ENCODE results near the gene RNF26.

Gene RNF26

GRCh38 chr11:119336744-119337469 is 2.6 kb downstream of the RNF26 start:
- DNase-seq: no peak

GRCh38 chr11:119337581-119338317 is 3.4 kb downstream of the RNF26 start:
- no peak for DNase-seq

GRCh38 chr11:119338318-119338890 is 4.1 kb downstream of the RNF26 start:
- peak; percentile 72 to 75 for DNase-seq

- DNase-seq: no peak
Observed at GRCh38 chr11:119338965-119339588, 4.8 kb downstream of the RNF26 start.

GRCh38 chr11:119339589-119340334 is 5.4 kb downstream of the RNF26 start:
- peak; percentile 49 to 61 for DNase-seq

- DNase-seq: no peak
Observed at GRCh38 chr11:119340335-119341221, 6.3 kb downstream of the RNF26 start, which contains the start of gene C1QTNF5. Gene C1QTNF5 (minus strand): TSS chr11:119340883. CDS start chr11:119340397, 486 bp downstream.

- DNase-seq: no peak
Observed at GRCh38 chr11:119341222-119342022, 7.1 kb downstream of the RNF26 start.

GRCh38 chr11:119342023-119342300 is 7.6 kb downstream of the RNF26 start:
- no peak for DNase-seq

- no peak for DNase-seq
Observed at GRCh38 chr11:119342362-119343130, 8.2 kb downstream of the RNF26 start.

GRCh38 chr11:119343726-119344125 is 9.4 kb downstream of the RNF26 start:
- no peak for DNase-seq

GRCh38 chr11:119344291-119345010 is 10.1 kb downstream of the RNF26 start:
- no peak for DNase-seq

- no peak for DNase-seq
Observed at GRCh38 chr11:119345685-119346084, 11.4 kb downstream of the RNF26 start.

- DNase-seq: no peak
Observed at GRCh38 chr11:119346605-119347004, 12.3 kb downstream of the RNF26 start, which contains the start of gene MFRP. Gene MFRP (minus strand): TSS chr11:119346705. CDS start chr11:119346513, 192 bp downstream.

- no peak for DNase-seq
Observed at GRCh38 chr11:119347242-119347641, 12.9 kb downstream of the RNF26 start.

- DNase-seq: no peak
Observed at GRCh38 chr11:119347940-119348605, 13.7 kb downstream of the RNF26 start.

GRCh38 chr11:119350302-119350701 is 16.0 kb downstream of the RNF26 start:
- DNase-seq: no peak

GRCh38 chr11:119351232-119351631 is 16.9 kb downstream of the RNF26 start:
- no peak for DNase-seq

GRCh38 chr11:119352857-119353260 is 18.5 kb downstream of the RNF26 start:
- DNase-seq: no peak

All from stimulated activated CD4-positive, alpha-beta T cell treated with anti-CD3 and anti-CD28 coated beads, Interleukin-2, amount 100 ng/mL, for 24 hours (primary cell).